H1 (cell line): ENCODE results near the gene MAPKAPK2. TPM values are rescaled to one million over a fixed set of nuclear protein-coding genes. Genes with fewer than 3 reads are reported as not detected.
A peak's percentile ranks its signal among the peaks of the same experiment; 100 is the strongest.

Experiments used
- CTCF ChIA-PET: fragments of 300-600 bp; sonication (Branson Sonifier 250); formaldehyde crosslinking; loops from one replicate; lab custom pipeline; 2021; ENCODE audit not compliant: partially characterized antibody; lab: Charles Lee
- POLR2A ChIA-PET: fragments of 300-600 bp; sonication (Branson Sonifier 250); formaldehyde crosslinking; loops from one replicate; lab custom pipeline; 2021; ENCODE audit warnings: inconsistent platforms; ENCODE audit not compliant: partially characterized antibody; lab: Charles Lee
- DNase-seq, 2 experiments: peaks; one replicate each; pipeline versions ENCODE4 v3.0.0 to v3.0.0-alpha.2; 2010 to 2022; ENCODE audit warnings: low spot score in 2 of 2, low read depth in 1 of 2, mixed read lengths in 1 of 2
- FAIRE-seq: peaks from 2 replicates; lab custom pipeline; 2011; peaks lifted over from hg19 to GRCh38; lab: Jason Lieb, UNC
- H2AFZ ChIP-seq: 2 replicates; pipeline ENCODE4 v1.8.1; 2012; ENCODE audit warnings: low read length, inconsistent platforms
- H2AK5ac ChIP-seq: 2 replicates; pipeline ENCODE4 v1.6.1; 2013; ENCODE audit warnings: low read depth, low read length
- H2BK120ac ChIP-seq: replicated peaks from 2 replicates; pipeline ENCODE3; 2013; ENCODE audit warnings: low read depth, low read length, inconsistent platforms
- H2BK12ac ChIP-seq: 2 replicates; pipeline ENCODE4 v1.6.1; 2013; ENCODE audit warnings: low read depth, low read length
- H2BK15ac ChIP-seq: 2 replicates; pipeline ENCODE4 v1.6.1; 2013; ENCODE audit warnings: low read length
- H2BK20ac ChIP-seq: 2 replicates; pipeline ENCODE4 v1.6.1; 2013; ENCODE audit warnings: low read length
- H2BK5ac ChIP-seq: 2 replicates; pipeline ENCODE4 v1.6.1; 2013; ENCODE audit warnings: low read depth, low read length
- H3K14ac ChIP-seq: 2 replicates; pipeline ENCODE4 v1.6.1; 2013; ENCODE audit warnings: inconsistent platforms; ENCODE audit not compliant: insufficient read length
- H3K18ac ChIP-seq: 2 replicates; pipeline ENCODE4 v1.6.1; 2013; ENCODE audit warnings: low read length; ENCODE audit errors: extremely low read depth
- H3K23ac ChIP-seq: 2 replicates; pipeline ENCODE4 v1.6.1; 2013; ENCODE audit warnings: inconsistent platforms; ENCODE audit not compliant: insufficient read length
- H3K23me2 ChIP-seq: 2 replicates; pipeline ENCODE4 v1.6.1; 2013; ENCODE audit warnings: low read depth, low read length
- H3K27ac ChIP-seq: 2 replicates; pipeline ENCODE4 v1.6.1; 2011; ENCODE audit warnings: low read depth, low read length, inconsistent platforms
- H3K27me3 ChIP-seq, 4 experiments: replicated peaks in 1 of 4; 1 replicate in 1 of 4; 2 replicates in 3 of 4; pipeline versions ENCODE4 v1.6.1 to v1.8.1; 2011 to 2013; ENCODE audit warnings: low read length in 3 of 4, mild to moderate bottlenecking in 3 of 4, inconsistent platforms in 2 of 4, mixed read lengths in 2 of 4, moderate library complexity in 1 of 4; ENCODE audit not compliant: control insufficient read depth in 3 of 4, insufficient read depth in 3 of 4; ENCODE audit errors: extremely low read depth in 1 of 4
- H3K36me3 ChIP-seq, 4 experiments: 2 replicates each; pipeline versions ENCODE4 v1.6.1 to v1.8.1; 2011 to 2013; ENCODE audit warnings: mild to moderate bottlenecking in 4 of 4, low read length in 3 of 4, moderate library complexity in 2 of 4, control low read depth in 1 of 4, inconsistent platforms in 1 of 4; ENCODE audit not compliant: insufficient read depth in 4 of 4, control insufficient read depth in 2 of 4
- H3K4ac ChIP-seq: replicated peaks from 2 replicates; pipeline ENCODE3; 2013; ENCODE audit warnings: low read length, low read depth, mixed read lengths, inconsistent platforms; ENCODE audit not compliant: insufficient read length
- H3K4me1 ChIP-seq, 4 experiments: replicated peaks in 1 of 4; 1 replicate in 1 of 4; 2 replicates in 3 of 4; pipeline versions ENCODE4 v1.6.1 to v1.8.1; 2011 to 2013; ENCODE audit warnings: low read length in 3 of 4, inconsistent platforms in 2 of 4, mixed read lengths in 1 of 4; ENCODE audit not compliant: insufficient read depth in 4 of 4, control insufficient read depth in 3 of 4
- H3K4me2 ChIP-seq, 2 experiments: 2 replicates each; pipeline versions ENCODE4 v1.6.1 to v1.8.1; 2011 to 2013; ENCODE audit warnings: low read depth in 2 of 2, low read length in 2 of 2, control low read depth in 1 of 2, inconsistent platforms in 1 of 2, mild to moderate bottlenecking in 1 of 2; ENCODE audit not compliant: insufficient read depth in 1 of 2
- H3K4me3 ChIP-seq, 4 experiments: fragments of 200-600, 300-600 bp in 1 of 4; sonication (generic), shearing (Covaris generic), sonication (Bioruptor Twin) in 1 of 4; 2 replicates each; pipeline versions ENCODE4 v1.5.1 to v1.8.1; 2011 to 2016; ENCODE audit warnings: low read length in 4 of 4, low read depth in 3 of 4, control low read depth in 2 of 4, inconsistent platforms in 2 of 4, mild to moderate bottlenecking in 2 of 4, mixed read lengths in 1 of 4, moderate library complexity in 1 of 4; ENCODE audit not compliant: insufficient read depth in 2 of 4; ENCODE audit errors: extremely low read depth in 1 of 4
- H3K56ac ChIP-seq: replicated peaks from 2 replicates; pipeline ENCODE3; 2013; ENCODE audit warnings: low read depth, mild to moderate bottlenecking, mixed read lengths, low read length, inconsistent platforms; ENCODE audit not compliant: insufficient read length
- H3K79me1 ChIP-seq: 2 replicates; pipeline ENCODE4 v1.6.1; 2013; ENCODE audit warnings: low read depth, low read length, control low read depth
- H3K79me2 ChIP-seq, 2 experiments: 2 replicates each; pipeline versions ENCODE4 v1.6.1 to v1.8.1; 2012 to 2013; ENCODE audit warnings: low read length in 2 of 2, mild to moderate bottlenecking in 2 of 2, inconsistent platforms in 1 of 2; ENCODE audit not compliant: insufficient read depth in 2 of 2, control insufficient read depth in 1 of 2
- H3K9ac ChIP-seq, 4 experiments: replicated peaks in 1 of 4; 1 replicate in 1 of 4; 2 replicates in 3 of 4; pipeline versions ENCODE4 v1.6.1 to v1.8.1; 2011 to 2013; ENCODE audit warnings: low read depth in 3 of 4, low read length in 3 of 4, control low read depth in 2 of 4, mild to moderate bottlenecking in 2 of 4, moderate library complexity in 2 of 4, inconsistent platforms in 1 of 4; ENCODE audit errors: extremely low read depth in 1 of 4
- H3K9me3 ChIP-seq, 2 experiments: 2 replicates each; pipeline versions ENCODE4 v1.6.1 to v1.8.1; 2012 to 2013; ENCODE audit warnings: mild to moderate bottlenecking in 2 of 2, moderate library complexity in 2 of 2, control low read depth in 1 of 2, inconsistent platforms in 1 of 2, low read depth in 1 of 2, low read length in 1 of 2, mixed read lengths in 1 of 2; ENCODE audit not compliant: insufficient read depth in 2 of 2
- H4K20me1 ChIP-seq, 2 experiments: replicated peaks in 1 of 2; 2 replicates each; pipeline versions ENCODE3 to v1.8.1; 2011 to 2013; ENCODE audit warnings: inconsistent platforms in 2 of 2, low read length in 2 of 2, mild to moderate bottlenecking in 1 of 2; ENCODE audit not compliant: insufficient read depth in 2 of 2, control insufficient read depth in 1 of 2
- H4K5ac ChIP-seq: 2 replicates; pipeline ENCODE4 v1.6.1; 2013; ENCODE audit warnings: low read length, low read depth, mixed read lengths, inconsistent platforms; ENCODE audit not compliant: insufficient read length
- H4K8ac ChIP-seq: 2 replicates; pipeline ENCODE4 v1.8.0; 2013; ENCODE audit warnings: mild to moderate bottlenecking, moderate library complexity, low read length, inconsistent platforms; ENCODE audit not compliant: insufficient read depth; ENCODE audit errors: extremely low read depth
- H4K91ac ChIP-seq: replicated peaks from 2 replicates; pipeline ENCODE3; 2013; ENCODE audit warnings: low read length, mixed read lengths, inconsistent platforms; ENCODE audit not compliant: insufficient read length
- BRCA1 ChIP-seq: IDR thresholded peaks from 2 replicates; pipeline ENCODE4 v1.6.1; 2012; ENCODE audit warnings: low read depth, low read length, improper control_type of control experiment
- POU5F1 ChIP-seq: IDR thresholded peaks from 2 replicates; pipeline ENCODE4 v1.6.1; 2011; ENCODE audit warnings: low read depth, mild to moderate bottlenecking, low read length, moderate library complexity
- WGBS, 2 experiments: shearing (Covaris generic) in 1 of 2; methylation state at CpG; one replicate each; pipeline versions ENCODE4 v1.1.6 to v1.1.7; 2013 to 2015; ENCODE audit warnings: low lambda C conversion rate in 2 of 2, mixed read lengths in 2 of 2, inconsistent platforms in 1 of 2, low coverage in 1 of 2, missing lambda C conversion rate in 1 of 2; ENCODE audit not compliant: insufficient replicate concordance in 2 of 2, insufficient coverage in 1 of 2, insufficient read length in 1 of 2; ENCODE audit errors: extremely low coverage in 1 of 2, missing lambda C conversion rate in 1 of 2; 5-methylcytosine and 5-hydroxymethylcytosine counted together
- polyA plus RNA-seq, 7 experiments: library from polyadenylated mRNA; depleted of rRNA in 3 of 7; stranded (reverse) in 5 of 7; unstranded in 2 of 7; fragments of >200 nt in 5 of 7; fragments of 200-250 nt in 2 of 7; gene quantifications; 1 replicate in 5 of 7; 2 replicates in 1 of 7; 4 replicates in 1 of 7; pipeline versions ENCODE4 v1.2.1 to v1.2.3, GENCODE V29; 2011 to 2013; ENCODE audit warnings: missing spikeins in 2 of 7, mixed read lengths in 2 of 7
- total RNA-seq: library from RNA; stranded (reverse); fragmentation: NEBNext Ultra II Directional; extraction: Animal tissue kit (Norgen Biotek cat#: 25700); gene quantifications from 2 replicates; pipeline ENCODE4 v1.2.1, GENCODE V29; 2021

MAPKAPK2 gene
- total and polyA plus RNA-seq, 2 of the 8 experiments (the other 6 are each of a cell fraction or from before 2014, with no cell fraction given), result 27.5 to 44.9 TPM

DNA sequence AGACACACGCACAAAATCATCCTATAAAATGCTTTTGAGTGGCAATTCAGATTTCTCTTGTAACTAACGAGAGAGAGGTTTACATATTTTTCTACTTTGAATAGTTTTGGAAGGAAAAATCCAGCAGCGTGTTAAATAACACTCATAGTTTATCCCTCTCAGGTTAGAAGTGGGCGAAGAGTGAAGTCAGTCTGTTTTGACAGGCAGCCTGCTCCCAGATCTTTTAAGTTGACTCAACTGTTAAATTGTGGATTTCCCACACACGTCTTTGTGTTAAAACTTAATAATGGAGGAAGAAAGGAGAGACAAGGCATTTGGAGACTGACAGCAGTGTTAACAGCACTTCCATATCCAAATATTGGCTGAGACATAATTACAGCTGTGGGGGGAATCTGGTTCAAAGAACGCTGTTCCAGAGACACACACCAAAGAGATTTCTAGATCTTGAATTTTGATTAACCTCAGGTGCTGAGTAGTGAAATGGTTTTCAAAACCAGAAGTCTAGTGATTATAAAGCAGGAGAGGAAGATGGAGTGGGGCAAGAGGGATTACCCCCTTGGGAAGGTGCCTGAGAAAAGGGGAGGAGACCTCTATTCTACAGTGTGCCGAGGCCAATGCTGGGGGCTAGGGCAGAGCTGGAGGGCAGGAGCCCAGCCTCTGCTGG, 2.7 kb downstream of the MAPKAPK2 start:
- H4K5ac ChIP-seq, result no peak overlapping the region
- no peak overlapping the region for H2BK15ac ChIP-seq
- POLR2A ChIA-PET, result interaction anchor here (0.7 to 2.0 kb wide), 5 partner anchors 12 to 75 kb away, joined by 3 to 8 read pairs (median 5); partner anchors contain the start of gene EIF2D
- DNase-seq, result no peak
- H3K23ac ChIP-seq, result no peak overlapping the region
- no peak overlapping the region for H3K27ac ChIP-seq
- H3K18ac ChIP-seq, result no peak overlapping the region
- peaks cover 35 to 39% of the 10 kb centered on the region in 2 experiments for H4K20me1 ChIP-seq
- H3K4ac ChIP-seq, result no peak overlapping the region
- no peak overlapping the region for H3K9ac ChIP-seq
- no peak overlapping the region for H2BK12ac ChIP-seq
- no peak overlapping the region for H3K14ac ChIP-seq
- peaks cover 25% of the 10 kb centered on the region for H3K79me1 ChIP-seq
- peaks cover 9 to 31% (median 26%) of the 10 kb centered on the region in 4 experiments for H3K27me3 ChIP-seq
- 44% methylated on average over 7 of the region's 7 CpGs; no CpG with 5 or more reads in 1 of the 2 experiments for WGBS, 2 experiments
- H3K4me1 ChIP-seq, result peaks cover 10 to 27% (median 15%) of the 10 kb centered on the region in 4 experiments
- no peak overlapping the region for H4K91ac ChIP-seq
- peaks cover 7% of the 10 kb centered on the region for H3K23me2 ChIP-seq
- no peak overlapping the region for H2BK5ac ChIP-seq
- CTCF ChIA-PET, result interaction anchor here (0.5 to 10.4 kb wide), 12 partner anchors 10 to 80 kb away, joined by 3 to 73 read pairs (median 12); no protein-coding TSS in a partner anchor
- no peaks in the 10 kb centered on the region for H3K9me3 ChIP-seq
- peak overlapping the region; percentile 62 to 95; a peak in 3 of 4 replicates for H3K4me2 ChIP-seq
- no peak overlapping the region for H3K56ac ChIP-seq
- H2AFZ ChIP-seq, result no peak overlapping the region
- H4K8ac ChIP-seq, result no peak overlapping the region
- H3K36me3 ChIP-seq, result no peaks in the 10 kb centered on the region
- no peak for TF ChIP-seq BRCA1
- TF ChIP-seq POU5F1, result no peak
- TF ChIP-seq, all 59 proteins: peak for 0
- H3K79me2 ChIP-seq, result peaks cover 12 to 48% of the 10 kb centered on the region in 2 experiments
- FAIRE-seq, result no peak
- H2BK20ac ChIP-seq, result no peak overlapping the region
- no peak overlapping the region for H2AK5ac ChIP-seq
- no peak overlapping the region for H2BK120ac ChIP-seq
- H3K4me3 ChIP-seq, result peak overlapping the region in 1 of 4 experiments; percentile 88; a peak in 2 of 8 replicates
